H1 (cell line): ENCODE results near the gene DCDC1. TPM values are rescaled to one million over a fixed set of nuclear protein-coding genes. Genes with fewer than 3 reads are reported as not detected.

ENCODE experiments used
- BACH1 ChIP-seq: IDR thresholded peaks from 2 replicates; pipeline ENCODE4 v1.6.1; 2012; ENCODE audit warnings: low read length, improper control_type of control experiment
- HDAC2 ChIP-seq, 2 experiments: fragments of 300-600 bp in 1 of 2; sonication (generic) in 1 of 2; IDR thresholded peaks; 2 replicates each; pipeline ENCODE4 v1.6.1; 2011 to 2012; ENCODE audit warnings: low read depth in 2 of 2, low read length in 2 of 2, mild to moderate bottlenecking in 2 of 2, moderate library complexity in 2 of 2, borderline replicate concordance in 1 of 2, inconsistent platforms in 1 of 2
- YY1 ChIP-seq: IDR thresholded peaks from 2 replicates; pipeline ENCODE4 v1.6.1; 2011; ENCODE audit warnings: low read depth, mild to moderate bottlenecking, low read length
- polyA plus RNA-seq, 7 experiments: library from polyadenylated mRNA; depleted of rRNA in 3 of 7; stranded (reverse) in 5 of 7; unstranded in 2 of 7; fragments of >200 nt in 5 of 7; fragments of 200-250 nt in 2 of 7; gene quantifications; 1 replicate in 5 of 7; 2 replicates in 1 of 7; 4 replicates in 1 of 7; pipeline versions ENCODE4 v1.2.1 to v1.2.3, GENCODE V29; 2011 to 2013; ENCODE audit warnings: missing spikeins in 2 of 7, mixed read lengths in 2 of 7
- total RNA-seq: library from RNA; stranded (reverse); fragmentation: NEBNext Ultra II Directional; extraction: Animal tissue kit (Norgen Biotek cat#: 25700); gene quantifications from 2 replicates; pipeline ENCODE4 v1.2.1, GENCODE V29; 2021

The DCDC1 gene
- total and polyA plus RNA-seq, 2 of the 8 experiments (the other 6 are each of a cell fraction or from before 2014, with no cell fraction given) = 0.15 to 0.56 TPM

GRCh38 chr11:31328697-31329096 is 40.8 kb downstream of the DCDC1 start (continued):
- TF ChIP-seq BACH1 = no peak
- no peak for TF ChIP-seq YY1
- no peak for TF ChIP-seq HDAC2 (IDR thresholded peaks at IDR 0.05; ENCODE audit: borderline replicate concordance in 1 of 2, low read depth in 2 of 2, low read length in 2 of 2)
